ACC112 (cell line): ENCODE measurements around the gene KAT5.
"Not testable (repeated sequence)": the region's sequence is repeated elsewhere in the genome, so short reads cannot be mapped to it uniquely, and the experiment has no call there.

ENCODE experiments used
- H2AFZ ChIP-seq: fragments of 200-600 bp; sonication (generic); one replicate; pipeline ENCODE4 v1.6.0; 2017; ENCODE audit warnings: antibody characterized with exemption, low read length; ENCODE audit not compliant: unreplicated experiment
- H3K27ac ChIP-seq: fragments of 200-600 bp; sonication (generic); 2 replicates; pipeline ENCODE4 v1.5.1; 2014; ENCODE audit warnings: low read depth, mild to moderate bottlenecking, antibody characterized with exemption, low read length, moderate library complexity
- H3K27me3 ChIP-seq: fragments of 200-600 bp; sonication (generic); 2 replicates; pipeline ENCODE4 v1.6.1; 2014; ENCODE audit warnings: mild to moderate bottlenecking, antibody characterized with exemption, low read length, moderate library complexity, mixed read lengths; ENCODE audit not compliant: insufficient read depth
- H3K36me3 ChIP-seq: fragments of 200-600 bp; sonication (generic); 2 replicates; pipeline ENCODE4 v1.6.1; 2016; ENCODE audit warnings: mild to moderate bottlenecking, antibody characterized with exemption, low read length, moderate library complexity, mixed read lengths; ENCODE audit not compliant: insufficient read depth
- H3K4me1 ChIP-seq: fragments of 200-600 bp; sonication (generic); one replicate; pipeline ENCODE4 v1.6.1; 2016; ENCODE audit warnings: low read length, mixed read lengths; ENCODE audit not compliant: insufficient read depth, unreplicated experiment, control insufficient read depth
- H3K4me3 ChIP-seq: fragments of 200-600 bp; sonication (generic); 2 replicates; pipeline ENCODE4 v1.5.1; 2014; ENCODE audit warnings: mild to moderate bottlenecking, low read depth, low read length
- H3K79me2 ChIP-seq: fragments of 200-600 bp; sonication (generic); one replicate; pipeline ENCODE4 v1.6.0; 2016; ENCODE audit warnings: low read length; ENCODE audit not compliant: control insufficient read depth, unreplicated experiment, insufficient read depth

KAT5 gene

GRCh38 chr11:65695459-65696241 is 16.4 kb upstream of the KAT5 start:
- peaks cover 15% of the 10 kb centered on the region for H3K27me3 ChIP-seq
- no peak overlapping the region for H3K27ac ChIP-seq
- H2AFZ ChIP-seq: no peak overlapping the region
- H3K4me1 ChIP-seq: no peaks in the 10 kb centered on the region
- H3K4me3 ChIP-seq: no peak overlapping the region
- H3K36me3 ChIP-seq: no peaks in the 10 kb centered on the region
- no peaks in the 10 kb centered on the region for H3K79me2 ChIP-seq

GRCh38 chr11:65696802-65697552 is 15.1 kb upstream of the KAT5 start:
- no peaks in the 10 kb centered on the region for H3K79me2 ChIP-seq
- peaks cover 20% of the 10 kb centered on the region for H3K27me3 ChIP-seq
- no peaks in the 10 kb centered on the region for H3K4me1 ChIP-seq
- no peaks in the 10 kb centered on the region for H3K36me3 ChIP-seq
- H3K27ac ChIP-seq: no peak overlapping the region
- no peak overlapping the region for H2AFZ ChIP-seq
- no peak overlapping the region for H3K4me3 ChIP-seq

GRCh38 chr11:65698205-65698604 is 13.8 kb upstream of the KAT5 start:
- H3K4me3 ChIP-seq: no peak overlapping the region
- H3K27ac ChIP-seq: no peak overlapping the region

GRCh38 chr11:65699306-65699705 is 12.7 kb upstream of the KAT5 start:
- H3K4me1 ChIP-seq: no peaks in the 10 kb centered on the region
- H3K27me3 ChIP-seq: peaks cover 17% of the 10 kb centered on the region
- H3K4me3 ChIP-seq: no peak overlapping the region
- H3K27ac ChIP-seq: no peak overlapping the region
- H3K79me2 ChIP-seq: no peaks in the 10 kb centered on the region
- no peak overlapping the region for H2AFZ ChIP-seq
- no peaks in the 10 kb centered on the region for H3K36me3 ChIP-seq

More at GRCh38 chr11:65698205-65698604, 13.8 kb upstream of the KAT5 start:
- no peaks in the 10 kb centered on the region for H3K79me2 ChIP-seq
- no peak overlapping the region for H2AFZ ChIP-seq
- H3K4me1 ChIP-seq: no peaks in the 10 kb centered on the region
- H3K27me3 ChIP-seq: peaks cover 20% of the 10 kb centered on the region
- H3K36me3 ChIP-seq: no peaks in the 10 kb centered on the region

GRCh38 chr11:65700399-65700798 is 11.7 kb upstream of the KAT5 start:
- Histone ChIP-seq H3K4me3 (no peak overlapping the region), H2AFZ (no peak overlapping the region), H3K4me1 (no peaks in the 10 kb centered on the region), H3K79me2 (no peaks in the 10 kb centered on the region), H3K27ac (no peak overlapping the region), H3K27me3 (peaks cover 17% of the 10 kb centered on the region), H3K36me3 (no peaks in the 10 kb centered on the region)

- Histone ChIP-seq H3K4me1 (no peaks in the 10 kb centered on the region), H3K79me2 (no peaks in the 10 kb centered on the region), H3K27ac (no peak overlapping the region), H3K36me3 (no peaks in the 10 kb centered on the region), H3K4me3 (no peak overlapping the region), H3K27me3 (peaks cover 17% of the 10 kb centered on the region), H2AFZ (no peak overlapping the region)
Observed at GRCh38 chr11:65701686-65702085, 10.4 kb upstream of the KAT5 start.

- Histone ChIP-seq H3K4me1 (no peaks in the 10 kb centered on the region), H3K27me3 (peaks cover 17% of the 10 kb centered on the region), H2AFZ (no peak overlapping the region), H3K4me3 (no peak overlapping the region), H3K27ac (no peak overlapping the region), H3K36me3 (no peaks in the 10 kb centered on the region), H3K79me2 (no peaks in the 10 kb centered on the region)
Observed at GRCh38 chr11:65703846-65704245, 8.2 kb upstream of the KAT5 start.

GRCh38 chr11:65706303-65706763 is 5.7 kb upstream of the KAT5 start:
- H3K4me1 ChIP-seq: peaks cover 11% of the 10 kb centered on the region
- H3K79me2 ChIP-seq, H3K27me3 ChIP-seq, H2AFZ ChIP-seq, H3K4me3 ChIP-seq, H3K27ac ChIP-seq, H3K36me3 ChIP-seq: not testable (repeated sequence)

GRCh38 chr11:65707002-65707401 is 5.0 kb upstream of the KAT5 start:
- H3K4me1 ChIP-seq: peaks cover 11% of the 10 kb centered on the region
- not testable (repeated sequence) for H3K36me3 ChIP-seq, H3K27ac ChIP-seq, H3K79me2 ChIP-seq, H3K27me3 ChIP-seq, H2AFZ ChIP-seq, H3K4me3 ChIP-seq

- Histone ChIP-seq H3K4me3 (no peak overlapping the region), H3K27me3 (no peaks in the 10 kb centered on the region), H3K27ac (no peak overlapping the region), H3K36me3 (peaks cover 4% of the 10 kb centered on the region), H3K79me2 (peaks cover 9% of the 10 kb centered on the region), H3K4me1 (peaks cover 18% of the 10 kb centered on the region), H2AFZ (no peak overlapping the region)
Observed at GRCh38 chr11:65708451-65708850, 3.6 kb upstream of the KAT5 start.

GRCh38 chr11:65709661-65710060 is 2.4 kb upstream of the KAT5 start:
- H3K79me2 ChIP-seq: peaks cover 12% of the 10 kb centered on the region
- no peak overlapping the region for H3K4me3 ChIP-seq
- peaks cover 18% of the 10 kb centered on the region for H3K4me1 ChIP-seq

More at GRCh38 chr11:65709661-65710060, 2.4 kb upstream of the KAT5 start:
- H3K27me3 ChIP-seq: no peaks in the 10 kb centered on the region
- H3K27ac ChIP-seq: no peak overlapping the region
- H2AFZ ChIP-seq: no peak overlapping the region
- peaks cover 16% of the 10 kb centered on the region for H3K36me3 ChIP-seq
